Hypothalamus (tissue), 51 donors: Measurements from ENCODE around the gene AREL1.
"Not testable (repeated sequence)": the region's sequence is repeated elsewhere in the genome, so short reads cannot be mapped to it uniquely, and the experiment has no call there.

Source experiments
- DNase-seq, 51 donors: peaks; one replicate each; lab custom pipeline; 2025; lab: John Stamatoyannopoulos, UW

The AREL1 gene

DNA sequence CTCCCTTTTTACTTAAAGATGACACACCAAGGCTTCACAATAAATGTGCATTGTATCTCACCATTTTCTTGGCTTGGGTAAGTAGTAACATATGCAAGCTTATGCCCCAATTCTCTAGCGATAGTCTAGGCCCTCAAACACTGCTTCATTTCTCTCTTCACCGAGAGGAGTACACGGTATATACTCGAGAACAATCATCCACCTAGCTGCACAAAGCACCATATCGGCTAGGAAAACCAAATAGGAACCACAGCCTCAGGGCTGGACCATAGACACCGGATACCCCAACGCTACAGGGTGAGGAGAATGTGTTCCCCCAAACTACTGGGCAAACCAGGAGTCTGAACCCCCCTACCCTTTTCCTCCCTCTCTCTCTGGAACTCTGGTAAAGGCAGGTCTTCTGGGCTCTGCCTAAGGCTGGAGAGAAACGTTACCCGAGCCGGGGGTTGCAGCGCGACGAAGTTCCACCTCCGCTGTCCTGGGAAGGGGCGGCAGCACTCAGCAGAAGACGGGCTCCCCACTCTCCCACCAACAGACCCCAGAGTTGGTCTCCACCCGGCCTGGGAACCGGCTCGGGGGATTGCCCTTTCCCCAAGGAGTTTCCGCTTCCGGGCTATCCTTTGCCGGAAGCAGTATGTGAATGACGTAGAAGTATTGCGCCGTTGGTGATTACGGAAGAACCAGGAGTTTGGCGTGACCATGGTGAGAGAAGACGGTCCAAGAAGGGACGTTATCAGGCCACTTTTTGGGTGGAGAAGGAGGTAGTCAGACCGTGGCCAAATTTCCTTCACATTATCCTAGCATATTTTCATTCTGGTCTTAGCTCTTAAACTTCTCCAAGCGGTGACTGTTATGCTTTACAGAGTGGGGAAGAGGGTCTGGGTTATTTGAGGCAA is at the start of gene AREL1, which contains the start of gene FCF1:
TSS of gene AREL1 (minus strand) at position 582 of the 896 bp plus-strand sequence. CDS start 27,465 bp downstream, outside the sequence.
TSS of gene FCF1 (plus strand) at position 646 of the 896 bp plus-strand sequence. CDS start at position 700, 54 bp downstream.
- DNase-seq = no peak

- DNase-seq = not testable (repeated sequence)
Measured at GRCh38 chr14:74758505-74758904, 45.6 kb upstream of the AREL1 start.

DNA sequence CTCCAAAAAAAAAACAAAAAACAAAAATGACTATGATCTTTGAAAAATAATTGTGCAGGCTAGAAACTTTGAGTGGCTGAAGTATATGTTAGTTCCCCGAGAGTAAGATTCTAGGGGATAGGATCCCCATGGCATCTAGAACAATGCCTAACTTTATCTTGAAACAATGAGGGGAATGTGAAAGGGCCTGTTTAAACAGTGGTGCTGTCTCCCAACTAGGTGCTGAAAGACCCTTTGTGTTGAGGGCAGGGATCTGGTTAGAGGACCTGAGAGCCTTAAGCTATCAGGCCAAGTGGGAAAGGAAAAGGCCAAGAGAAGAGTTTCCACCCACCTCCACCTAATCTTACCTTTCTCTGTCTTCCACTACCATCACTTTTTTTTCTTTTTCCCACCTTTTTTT is 43.4 kb upstream of the AREL1 start:
- peak in 1 of 51 donors; percentile 0 for DNase-seq

GRCh38 chr14:74754899-74755298 is 42.0 kb upstream of the AREL1 start:
- DNase-seq = no peak

- no peak for DNase-seq
Measured at GRCh38 chr14:74754157-74754556, 41.3 kb upstream of the AREL1 start.

GRCh38 chr14:74747237-74747636 is 34.4 kb upstream of the AREL1 start:
- DNase-seq = no peak

GRCh38 chr14:74739293-74740030 is 26.6 kb upstream of the AREL1 start:
- DNase-seq = no peak

DNA sequence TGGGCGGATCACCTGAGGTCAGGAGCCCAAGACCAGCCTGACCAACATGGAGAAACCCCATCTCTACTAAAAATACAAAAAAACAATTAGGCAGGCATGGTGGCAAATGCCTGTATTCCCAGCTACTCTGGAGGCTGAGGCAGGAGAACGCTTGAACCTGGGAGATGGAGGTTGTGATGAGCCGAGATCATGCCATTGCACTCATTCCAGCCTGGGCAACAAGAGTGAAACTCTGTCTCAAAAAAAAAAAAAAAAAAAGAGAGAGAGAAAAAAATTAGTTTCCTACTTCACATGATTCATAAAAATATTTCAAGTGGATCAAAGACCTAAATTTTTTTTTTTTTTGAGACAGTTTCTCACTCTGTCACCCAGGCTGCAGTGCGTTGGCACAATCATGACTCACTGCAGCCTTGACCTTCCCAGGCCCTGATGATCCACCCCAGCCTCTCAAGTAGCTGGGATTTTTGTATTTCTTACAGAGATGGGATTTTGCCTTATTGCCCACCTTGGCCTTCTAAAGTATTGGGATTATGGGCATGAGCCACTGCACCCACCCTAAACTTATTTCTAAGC is 25.0 kb upstream of the AREL1 start:
- no peak for DNase-seq

- DNase-seq = no peak
Measured at GRCh38 chr14:74735125-74735524, 22.2 kb upstream of the AREL1 start.

- DNase-seq = no peak
Measured at GRCh38 chr14:74733221-74733620, 20.3 kb upstream of the AREL1 start.

DNA sequence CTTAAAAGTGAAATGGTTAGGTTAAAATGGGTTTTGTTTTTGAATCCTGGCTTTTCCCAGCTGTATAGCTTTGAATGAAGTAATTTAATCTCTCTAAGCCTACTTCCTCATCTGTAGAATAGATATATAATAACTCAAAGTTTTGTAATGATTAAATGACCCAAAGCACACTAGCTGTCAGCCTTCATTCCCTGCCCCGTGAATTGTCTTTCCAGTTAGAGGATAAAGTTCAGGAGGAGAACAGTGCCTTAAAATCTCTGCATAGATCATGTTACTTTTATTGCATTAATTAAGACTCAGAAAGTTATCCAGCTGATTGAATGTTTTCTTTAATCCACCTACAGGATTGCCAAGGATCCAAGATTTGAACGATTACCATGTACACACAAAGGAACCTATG is 19.5 kb upstream of the AREL1 start:
- no peak for DNase-seq

GRCh38 chr14:74723134-74723533 is 10.3 kb upstream of the AREL1 start:
- DNase-seq = no peak

- no peak for DNase-seq
Measured at GRCh38 chr14:74720526-74720925, 7.6 kb upstream of the AREL1 start.

DNA sequence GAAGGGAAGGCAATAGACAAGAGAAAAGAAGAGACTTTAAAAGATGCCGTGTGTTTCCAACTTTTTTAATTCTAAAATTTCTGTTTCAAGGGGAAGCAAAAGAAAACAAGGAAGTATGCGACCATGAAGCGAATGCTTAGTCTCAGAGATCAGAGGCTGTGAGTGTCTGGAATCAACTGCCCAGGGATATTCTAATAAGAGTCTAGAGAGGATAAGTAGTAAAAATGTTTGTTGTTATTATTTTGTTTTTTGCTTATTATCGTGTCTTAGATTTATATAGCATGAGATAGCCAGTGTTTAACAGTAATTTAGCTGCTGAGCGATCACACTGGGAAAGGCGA is 485 bp upstream of the AREL1 start:
- no peak for DNase-seq

DNA sequence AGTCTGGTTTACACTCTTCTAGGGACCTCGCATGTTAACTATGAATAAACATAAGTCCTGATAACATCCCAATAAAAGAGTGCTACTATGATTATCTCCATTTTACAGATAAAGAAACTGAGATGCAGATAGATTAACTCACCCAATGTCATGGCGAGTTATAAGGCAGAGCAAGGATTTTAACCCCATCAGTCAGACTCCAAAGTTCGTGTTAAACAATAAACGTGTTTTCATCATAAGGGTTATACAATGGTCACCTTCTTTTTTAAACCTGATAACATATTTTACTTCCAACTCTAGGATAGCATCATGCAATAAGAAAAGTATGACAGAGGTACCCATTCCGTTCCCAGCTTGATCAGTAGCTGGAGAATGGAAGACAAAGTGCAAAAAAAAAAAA is 1.2 kb downstream of the AREL1 start:
- DNase-seq = no peak

DNA sequence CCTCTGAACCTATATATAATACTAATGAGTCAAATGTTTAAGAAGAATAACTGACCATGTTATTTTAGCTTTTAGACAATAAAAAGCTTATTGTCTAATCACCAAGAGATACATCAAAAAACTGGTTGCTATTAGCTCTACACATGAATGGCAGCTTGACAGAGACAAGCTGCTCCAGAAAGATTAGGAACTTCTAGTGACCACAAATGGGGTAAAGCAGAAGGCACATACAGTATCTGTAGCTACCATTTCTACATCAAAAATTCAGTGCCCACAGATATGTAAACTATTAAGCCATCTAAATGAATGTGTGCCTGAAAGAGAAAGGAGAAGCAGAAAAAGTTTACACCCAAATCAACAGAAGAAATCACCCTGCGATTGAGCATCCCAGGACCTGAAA is 2.4 kb downstream of the AREL1 start:
- DNase-seq = no peak

DNA sequence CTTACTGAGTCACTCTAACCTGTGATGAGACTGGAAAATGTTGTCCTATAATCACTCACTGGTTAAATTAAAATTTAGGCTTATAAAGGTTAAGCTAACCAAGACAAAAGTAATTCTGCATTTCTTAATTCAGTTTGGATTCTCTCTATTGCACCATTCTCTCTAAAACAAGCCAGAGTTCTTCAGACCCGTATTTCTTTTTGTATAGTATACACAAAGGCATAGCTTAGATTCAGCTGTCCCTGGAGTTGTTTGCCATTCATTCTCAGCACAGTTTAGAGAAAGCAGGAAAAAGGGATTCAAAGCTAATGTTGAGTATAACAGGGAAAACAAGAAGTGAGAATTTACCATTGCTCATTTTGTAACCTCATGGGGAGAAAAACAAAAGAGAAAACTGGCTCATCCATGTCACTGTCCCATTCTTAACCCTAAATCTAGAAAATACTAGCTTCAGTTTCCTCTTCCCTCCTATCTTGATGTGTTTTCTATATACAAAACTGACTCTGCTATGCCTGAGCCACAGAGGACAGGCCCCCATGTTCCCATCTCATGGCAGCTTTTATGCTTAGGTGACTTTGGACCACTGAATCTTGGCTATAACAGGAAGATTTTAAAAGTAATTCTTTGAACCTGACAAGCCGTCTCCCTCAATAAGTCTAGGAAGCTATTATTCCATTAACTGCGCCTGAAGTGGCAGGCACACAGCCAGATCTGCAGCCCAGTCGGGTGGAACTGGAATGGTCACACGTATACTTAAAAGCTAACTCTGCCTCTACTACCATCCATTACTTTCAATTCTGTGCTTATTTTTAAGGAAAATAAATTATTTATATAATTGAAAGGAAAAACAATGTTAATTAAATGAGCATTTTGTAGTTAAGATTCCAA is 7.0 kb downstream of the AREL1 start:
- no peak for DNase-seq

DNA sequence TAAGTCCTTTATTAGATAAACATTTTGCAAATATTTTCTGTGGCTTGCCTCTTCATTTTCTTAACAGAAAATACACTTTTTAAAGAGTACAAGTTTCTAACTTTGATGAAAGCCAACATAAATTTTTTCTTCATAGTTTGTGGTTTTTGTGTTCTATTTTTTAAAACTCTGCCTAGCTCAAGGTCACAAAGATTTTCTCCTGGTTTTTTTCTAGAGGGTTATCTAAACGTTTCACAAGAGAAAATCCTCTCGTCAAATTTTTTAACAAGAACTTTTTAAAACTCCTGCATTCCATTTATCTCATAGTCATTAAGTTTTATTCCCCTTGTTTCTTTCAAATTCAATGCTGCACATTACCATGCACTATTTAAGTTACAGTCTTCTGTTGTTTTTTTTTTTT is 8.2 kb downstream of the AREL1 start:
- no peak for DNase-seq

GRCh38 chr14:74703043-74703442 is 9.8 kb downstream of the AREL1 start:
- DNase-seq = no peak

GRCh38 chr14:74702293-74702692 is 10.6 kb downstream of the AREL1 start:
- no peak for DNase-seq

DNA sequence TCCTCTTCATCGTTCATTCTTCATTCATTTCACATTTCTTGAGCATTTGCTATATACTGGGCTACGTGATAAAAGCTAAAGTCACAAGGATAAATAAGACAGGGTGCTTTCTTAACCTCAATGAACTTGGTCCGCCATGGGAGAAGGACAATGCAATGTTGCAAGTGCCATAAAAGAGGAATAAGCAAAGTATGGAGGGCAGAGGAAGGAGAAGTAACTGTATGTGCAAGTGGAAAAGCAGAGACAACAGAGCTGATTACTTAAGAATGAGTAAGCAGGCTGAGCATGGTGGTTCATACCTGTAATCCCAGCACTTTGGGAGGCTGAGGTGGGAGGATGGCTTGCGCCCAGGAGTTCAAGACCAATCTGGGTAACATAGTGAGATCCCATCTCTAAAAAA is 14.4 kb downstream of the AREL1 start:
- no peak for DNase-seq
